ENCODE measurements around the gene CLDN18.

- TF ChIP-seq CTCF (IDR thresholded peaks at IDR 0.05; ENCODE audit: low read depth, low read length) = no peak
- no peak for TF ChIP-seq EZH2phosphoT487 (IDR thresholded peaks at IDR 0.05; ENCODE audit: low read depth)
Measured at GRCh38 chr3:138042043-138042442, 32.1 kb downstream of the CLDN18 start.
